MG63 (cell line): Measurements from ENCODE around the gene PIM1. TPM values are rescaled to one million over a fixed set of nuclear protein-coding genes. Genes with fewer than 3 reads are reported as not detected.

ENCODE experiments used
- DNase-seq: peaks from one replicate; pipeline ENCODE4 v3.0.0-alpha.2; 2020
- H3K27me3 ChIP-seq: fragments of 250-450 bp; sonication (Bioruptor Pico); 2 replicates; pipeline ENCODE4 v1.5.1; 2020; ENCODE audit warnings: mild to moderate bottlenecking, moderate library complexity
- H3K36me3 ChIP-seq: fragments of 250-450 bp; sonication (Bioruptor Pico); 2 replicates; pipeline ENCODE4 v1.5.1; 2020; ENCODE audit warnings: mild to moderate bottlenecking, moderate library complexity
- H3K4me3 ChIP-seq: fragments of 250-450 bp; sonication (Bioruptor Pico); 2 replicates; pipeline ENCODE4 v1.5.1; 2020; ENCODE audit warnings: mild to moderate bottlenecking, moderate library complexity
- H3K9me3 ChIP-seq: fragments of 250-450 bp; sonication (Bioruptor Pico); 2 replicates; pipeline ENCODE4 v1.5.1; 2020; ENCODE audit warnings: mild to moderate bottlenecking, moderate library complexity
- total RNA-seq: library from RNA; depleted of rRNA; stranded (reverse); fragments of >200 nt; shearing (Covaris generic); gene quantifications from 2 replicates; pipeline ENCODE4 v1.2.3, GENCODE V29; 2014; ENCODE audit warnings: low replicate concordance

The PIM1 gene
- total RNA-seq, 1 experiment from 2014 or later, result 13.0 TPM

- H3K4me3 ChIP-seq, result no peak overlapping the region
- H3K36me3 ChIP-seq, result no peaks in the 10 kb centered on the region
- H3K9me3 ChIP-seq, result no peaks in the 10 kb centered on the region
- DNase-seq, result no peak
- H3K27me3 ChIP-seq, result no peaks in the 10 kb centered on the region
These were observed 14.3 kb upstream of the PIM1 start for GRCh38 chr6:37155394-37156312.

- Histone ChIP-seq H3K4me3 (no peak overlapping the region), H3K27me3 (no peaks in the 10 kb centered on the region), H3K9me3 (no peaks in the 10 kb centered on the region), H3K36me3 (no peaks in the 10 kb centered on the region)
- no peak for DNase-seq
These were observed 11.4 kb upstream of the PIM1 start for GRCh38 chr6:37158508-37158907.

DNA sequence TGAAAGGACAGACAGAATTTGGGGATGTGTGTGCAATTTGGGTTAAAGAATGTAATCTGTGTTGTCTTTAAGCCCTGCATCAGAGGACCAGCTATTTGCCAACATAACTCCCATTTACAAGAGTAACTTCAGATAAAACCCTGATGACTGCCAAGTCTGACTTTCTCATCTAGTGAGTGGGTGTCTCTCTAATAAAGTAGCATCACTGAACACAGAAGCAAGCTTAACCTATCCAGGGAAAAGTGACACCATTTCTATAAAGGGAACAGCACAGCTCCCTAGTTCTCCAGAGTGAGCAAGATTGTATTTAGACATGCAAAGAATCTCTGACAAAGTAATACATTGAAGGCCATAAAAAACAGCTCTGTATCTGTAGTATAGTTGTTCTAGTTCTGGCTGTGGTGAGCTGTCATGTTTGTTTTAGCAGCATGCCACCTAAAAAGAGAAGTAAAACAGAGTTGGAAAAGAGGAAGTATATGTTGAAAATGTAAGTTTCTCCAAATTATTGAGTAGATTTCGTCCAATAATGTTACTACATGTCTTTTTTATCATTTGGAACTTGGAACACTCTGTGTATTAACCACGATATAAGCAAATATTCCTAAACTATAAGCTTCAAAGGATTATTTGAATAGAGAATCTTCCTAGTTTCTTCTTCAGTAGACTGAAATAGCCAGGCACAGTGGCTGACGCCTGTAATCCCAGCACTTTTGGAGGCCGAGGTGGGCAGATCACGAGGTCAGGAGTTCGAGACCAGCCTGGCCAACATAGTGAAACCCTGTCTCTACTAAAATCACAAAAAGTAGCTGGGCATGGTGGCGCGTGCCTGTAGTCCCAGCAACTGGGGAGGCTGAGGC lies 8.8 kb upstream of the PIM1 start:
- DNase-seq, result peak; percentile 34
- Histone ChIP-seq H3K9me3 (no peaks in the 10 kb centered on the region), H3K36me3 (no peaks in the 10 kb centered on the region)

GRCh38 chr6:37162740-37163139 lies 7.2 kb upstream of the PIM1 start:
- Histone ChIP-seq H3K4me3 (no peak overlapping the region), H3K36me3 (no peaks in the 10 kb centered on the region), H3K9me3 (no peaks in the 10 kb centered on the region), H3K27me3 (no peaks in the 10 kb centered on the region)
- DNase-seq, result no peak

More for the DNA sequence above, 8.8 kb upstream of the PIM1 start:
- H3K4me3 ChIP-seq, result no peak overlapping the region
- H3K27me3 ChIP-seq, result no peaks in the 10 kb centered on the region

DNA sequence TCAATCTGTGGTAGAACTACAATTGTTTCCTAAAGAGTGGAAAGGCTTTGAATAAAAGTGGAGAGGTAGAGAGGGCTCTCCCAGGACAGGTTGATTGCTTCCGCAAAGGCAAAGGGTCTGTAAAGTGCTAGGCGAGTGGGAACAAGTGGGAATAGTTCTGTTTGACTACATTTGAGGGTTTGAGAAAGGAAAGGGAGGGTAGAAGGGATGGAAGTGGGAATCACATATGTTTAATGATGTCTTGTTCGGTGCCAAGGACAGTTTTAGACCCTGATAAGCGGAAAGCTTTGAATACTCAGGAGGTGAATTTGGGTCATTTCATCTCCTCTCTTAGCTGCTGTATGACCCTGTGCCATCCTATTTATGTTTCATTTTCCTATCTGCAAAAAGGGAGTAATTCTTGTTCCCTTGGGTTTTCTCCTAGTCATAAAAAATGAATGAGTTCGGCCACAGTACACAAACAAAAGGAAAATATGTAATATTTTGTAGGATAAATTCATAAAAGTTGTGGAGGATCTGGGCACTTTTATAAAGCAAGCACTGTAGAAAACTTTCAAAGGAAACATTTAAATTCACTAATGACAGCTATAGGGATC lies 1.7 kb upstream of the PIM1 start:
- DNase-seq, result no peak
- no peaks in the 10 kb centered on the region for H3K27me3 ChIP-seq
- H3K9me3 ChIP-seq, result no peaks in the 10 kb centered on the region
- H3K4me3 ChIP-seq, result peak overlapping the region; percentile 48
- H3K36me3 ChIP-seq, result peaks cover 17% of the 10 kb centered on the region

DNA sequence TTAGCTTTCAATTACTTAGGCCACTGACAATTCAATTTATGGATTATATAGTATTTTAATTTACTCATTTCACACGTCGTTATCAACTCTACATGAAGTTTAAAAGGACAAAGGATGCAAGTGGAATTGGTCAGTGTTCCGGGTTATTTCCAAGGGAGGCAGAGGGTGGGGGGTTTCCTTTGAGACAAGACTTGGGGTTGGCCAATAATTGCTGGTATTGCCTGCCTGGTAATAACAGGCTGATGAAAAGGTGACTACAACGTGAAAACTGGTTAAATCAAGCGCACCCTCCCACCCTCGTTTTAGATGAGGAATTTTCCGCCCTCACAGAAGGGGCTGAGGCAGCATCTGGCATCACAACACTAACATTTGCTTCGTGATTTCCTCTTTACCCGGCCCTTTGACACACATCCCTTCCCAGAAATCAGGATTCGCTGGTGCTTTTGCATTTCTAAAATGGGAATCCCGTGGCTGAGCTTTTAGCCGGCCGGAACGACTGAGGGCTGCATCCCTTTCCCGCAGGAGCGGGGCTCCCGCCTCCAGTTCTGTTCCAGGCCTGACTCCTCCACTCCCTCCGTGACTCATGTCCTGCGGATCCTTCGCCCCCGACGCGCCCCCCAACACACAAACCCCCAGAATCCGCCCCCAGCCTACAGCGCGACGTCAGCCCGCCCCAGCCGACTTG lies 999 bp upstream of the PIM1 start:
- Histone ChIP-seq H3K36me3 (peaks cover 23% of the 10 kb centered on the region), H3K9me3 (no peaks in the 10 kb centered on the region), H3K4me3 (peak overlapping the region; percentile 48), H3K27me3 (no peaks in the 10 kb centered on the region)
- peak; percentile 80 for DNase-seq

DNA sequence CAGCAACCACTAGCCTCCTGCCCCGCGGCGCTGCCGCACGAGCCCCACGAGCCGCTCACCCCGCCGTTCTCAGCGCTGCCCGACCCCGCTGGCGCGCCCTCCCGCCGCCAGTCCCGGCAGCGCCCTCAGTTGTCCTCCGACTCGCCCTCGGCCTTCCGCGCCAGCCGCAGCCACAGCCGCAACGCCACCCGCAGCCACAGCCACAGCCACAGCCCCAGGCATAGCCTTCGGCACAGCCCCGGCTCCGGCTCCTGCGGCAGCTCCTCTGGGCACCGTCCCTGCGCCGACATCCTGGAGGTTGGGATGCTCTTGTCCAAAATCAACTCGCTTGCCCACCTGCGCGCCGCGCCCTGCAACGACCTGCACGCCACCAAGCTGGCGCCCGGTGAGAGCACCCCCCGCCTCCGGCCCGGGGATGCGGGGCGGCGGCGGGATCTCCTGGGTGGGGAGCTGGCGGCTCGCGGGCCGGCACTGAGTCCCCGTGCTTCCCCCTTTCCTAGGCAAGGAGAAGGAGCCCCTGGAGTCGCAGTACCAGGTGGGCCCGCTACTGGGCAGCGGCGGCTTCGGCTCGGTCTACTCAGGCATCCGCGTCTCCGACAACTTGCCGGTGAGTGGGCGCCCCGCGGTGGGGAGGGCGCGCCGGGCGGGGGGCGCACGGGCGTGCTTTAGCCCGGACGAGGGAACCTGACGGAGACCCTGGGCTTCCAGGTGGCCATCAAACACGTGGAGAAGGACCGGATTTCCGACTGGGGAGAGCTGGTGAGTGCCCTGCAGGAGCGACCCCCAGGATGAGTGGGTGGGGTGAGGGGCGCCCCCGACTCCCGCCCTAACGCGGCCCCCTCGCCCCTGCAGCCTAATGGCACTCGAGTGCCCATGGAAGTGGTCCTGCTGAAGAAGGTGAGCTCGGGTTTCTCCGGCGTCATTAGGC lies 585 bp downstream of the PIM1 start:
- peak; percentile 52 for DNase-seq
- Histone ChIP-seq H3K4me3 (peak overlapping the region; percentile 90), H3K27me3 (no peaks in the 10 kb centered on the region), H3K36me3 (peaks cover 37% of the 10 kb centered on the region), H3K9me3 (no peaks in the 10 kb centered on the region)

DNA sequence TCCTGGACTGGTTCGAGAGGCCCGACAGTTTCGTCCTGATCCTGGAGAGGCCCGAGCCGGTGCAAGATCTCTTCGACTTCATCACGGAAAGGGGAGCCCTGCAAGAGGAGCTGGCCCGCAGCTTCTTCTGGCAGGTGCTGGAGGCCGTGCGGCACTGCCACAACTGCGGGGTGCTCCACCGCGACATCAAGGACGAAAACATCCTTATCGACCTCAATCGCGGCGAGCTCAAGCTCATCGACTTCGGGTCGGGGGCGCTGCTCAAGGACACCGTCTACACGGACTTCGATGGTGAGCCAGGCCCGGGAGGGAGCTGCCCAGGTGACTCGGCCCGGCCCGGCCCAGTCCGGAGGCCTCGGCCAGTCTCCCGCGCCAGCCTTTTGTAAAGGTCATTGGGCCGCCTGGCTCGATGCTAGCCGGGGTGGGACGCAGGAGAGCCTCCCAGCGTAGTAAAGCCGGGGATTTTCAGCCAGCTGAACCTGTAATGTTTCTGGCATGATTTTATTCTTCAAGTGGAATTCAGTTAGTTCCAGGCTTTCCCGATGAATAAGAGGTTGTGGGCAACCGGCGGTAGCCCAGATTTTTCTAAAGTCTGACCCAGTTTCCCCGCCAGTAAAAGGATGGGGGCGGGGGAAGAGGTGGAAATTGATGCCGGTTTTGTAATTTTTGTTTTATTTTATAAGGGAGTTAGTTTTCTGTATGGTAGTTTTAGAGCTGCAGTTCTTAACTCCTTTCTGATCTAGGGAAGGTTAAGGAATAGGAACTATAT lies 1.4 kb downstream of the PIM1 start:
- H3K9me3 ChIP-seq, result no peaks in the 10 kb centered on the region
- peak overlapping the region; percentile 90 for H3K4me3 ChIP-seq
- DNase-seq, result peak; percentile 52
- H3K36me3 ChIP-seq, result peaks cover 41% of the 10 kb centered on the region
- H3K27me3 ChIP-seq, result no peaks in the 10 kb centered on the region

- H3K27me3 ChIP-seq, result no peaks in the 10 kb centered on the region
- DNase-seq, result peak; percentile 79
- H3K9me3 ChIP-seq, result no peaks in the 10 kb centered on the region
- H3K4me3 ChIP-seq, result peak overlapping the region; percentile 90
- H3K36me3 ChIP-seq, result peaks cover 41% of the 10 kb centered on the region
These were observed 2.2 kb downstream of the PIM1 start for GRCh38 chr6:37171970-37172812.

DNA sequence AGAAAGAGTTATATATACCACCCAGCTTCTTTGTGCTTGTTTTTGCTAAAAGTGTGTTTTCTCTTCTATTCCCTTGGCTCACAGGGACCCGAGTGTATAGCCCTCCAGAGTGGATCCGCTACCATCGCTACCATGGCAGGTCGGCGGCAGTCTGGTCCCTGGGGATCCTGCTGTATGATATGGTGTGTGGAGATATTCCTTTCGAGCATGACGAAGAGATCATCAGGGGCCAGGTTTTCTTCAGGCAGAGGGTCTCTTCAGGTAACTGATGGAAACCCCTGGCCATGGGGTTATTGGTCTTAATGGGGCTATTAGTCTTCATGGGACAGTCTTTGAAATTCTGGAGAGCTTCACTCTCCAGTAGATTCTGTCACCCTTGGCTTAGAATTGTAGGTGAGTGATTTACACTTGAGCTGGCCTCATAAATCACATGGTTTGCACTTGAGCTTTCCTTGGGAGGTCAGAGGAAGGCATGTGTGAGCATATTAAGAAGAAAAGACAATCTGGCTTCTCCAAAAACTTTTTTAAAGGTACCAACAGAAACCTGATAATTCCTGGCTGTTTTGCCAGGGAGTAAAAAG lies 3.0 kb downstream of the PIM1 start:
- no peak overlapping the region for H3K4me3 ChIP-seq
- DNase-seq, result no peak

GRCh38 chr6:37173493-37174195 lies 3.7 kb downstream of the PIM1 start:
- Histone ChIP-seq H3K9me3 (no peaks in the 10 kb centered on the region), H3K27me3 (no peaks in the 10 kb centered on the region), H3K36me3 (peaks cover 41% of the 10 kb centered on the region), H3K4me3 (no peak overlapping the region)
- no peak for DNase-seq

More for the DNA sequence above, 3.0 kb downstream of the PIM1 start:
- H3K27me3 ChIP-seq, result no peaks in the 10 kb centered on the region
- peaks cover 41% of the 10 kb centered on the region for H3K36me3 ChIP-seq
- H3K9me3 ChIP-seq, result no peaks in the 10 kb centered on the region

GRCh38 chr6:37174196-37174514 lies 4.2 kb downstream of the PIM1 start:
- Histone ChIP-seq H3K27me3 (no peaks in the 10 kb centered on the region), H3K4me3 (no peak overlapping the region), H3K36me3 (peaks cover 41% of the 10 kb centered on the region), H3K9me3 (no peaks in the 10 kb centered on the region)
- no peak for DNase-seq

- no peaks in the 10 kb centered on the region for H3K9me3 ChIP-seq
- H3K4me3 ChIP-seq, result no peak overlapping the region
- H3K27me3 ChIP-seq, result no peaks in the 10 kb centered on the region
- DNase-seq, result no peak
- H3K36me3 ChIP-seq, result peaks cover 41% of the 10 kb centered on the region
These were observed 4.8 kb downstream of the PIM1 start for GRCh38 chr6:37174515-37175331.
